Measurements from ENCODE around the gene RDH16. TPM values are rescaled to one million over a fixed set of nuclear protein-coding genes. Genes with fewer than 3 reads are reported as not detected.
"Not testable (repeated sequence)": the region's sequence is repeated elsewhere in the genome, so short reads cannot be mapped to it uniquely, and the experiment has no call there.

Gene RDH16
- total RNA-seq, 1 donor, result 0.42 TPM

GRCh38 chr12:56978397-56979138, 21.2 kb upstream of the RDH16 start:
- H3K27me3 ChIP-seq (ENCODE audit: insufficient read depth, low read length), result no peaks in the 10 kb centered on the region
- H3K4me1 ChIP-seq (ENCODE audit: insufficient read depth, low read length), result no peaks in the 10 kb centered on the region
- H3K9me3 ChIP-seq (ENCODE audit: low read depth, low read length), result no peaks in the 10 kb centered on the region
- no peak overlapping the region for H3K4me3 ChIP-seq (ENCODE audit: low read length)

DNA sequence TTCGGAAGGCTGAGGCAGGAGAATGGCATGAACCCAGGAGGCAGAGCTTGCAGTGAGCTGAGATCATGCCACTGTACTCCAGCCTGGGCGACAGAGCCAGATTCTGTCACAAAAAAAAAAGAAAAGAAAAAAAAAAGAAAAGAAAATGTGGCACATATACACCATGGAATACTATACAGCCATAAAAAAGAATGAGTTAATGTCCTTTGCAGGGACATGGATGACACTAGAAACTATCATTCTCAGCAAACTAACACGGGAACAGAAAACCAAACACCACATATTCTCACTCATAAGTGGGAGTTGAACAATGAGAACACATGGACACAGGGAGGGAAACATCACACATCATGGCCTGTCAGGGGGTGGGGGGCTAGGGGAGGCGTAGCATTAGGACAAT, 20.0 kb upstream of the RDH16 start:
- not testable (repeated sequence) for H3K4me3 ChIP-seq (ENCODE audit: low read length); H3K27me3 ChIP-seq (ENCODE audit: insufficient read depth, low read length); H3K4me1 ChIP-seq (ENCODE audit: insufficient read depth, low read length); H3K9me3 ChIP-seq (ENCODE audit: low read depth, low read length)

- not testable (repeated sequence) for H3K27me3 ChIP-seq (ENCODE audit: insufficient read depth, low read length); H3K9me3 ChIP-seq (ENCODE audit: low read depth, low read length); H3K4me1 ChIP-seq (ENCODE audit: insufficient read depth, low read length); H3K4me3 ChIP-seq (ENCODE audit: low read length)
Observed at GRCh38 chr12:56974224-56974623, 16.8 kb upstream of the RDH16 start.

DNA sequence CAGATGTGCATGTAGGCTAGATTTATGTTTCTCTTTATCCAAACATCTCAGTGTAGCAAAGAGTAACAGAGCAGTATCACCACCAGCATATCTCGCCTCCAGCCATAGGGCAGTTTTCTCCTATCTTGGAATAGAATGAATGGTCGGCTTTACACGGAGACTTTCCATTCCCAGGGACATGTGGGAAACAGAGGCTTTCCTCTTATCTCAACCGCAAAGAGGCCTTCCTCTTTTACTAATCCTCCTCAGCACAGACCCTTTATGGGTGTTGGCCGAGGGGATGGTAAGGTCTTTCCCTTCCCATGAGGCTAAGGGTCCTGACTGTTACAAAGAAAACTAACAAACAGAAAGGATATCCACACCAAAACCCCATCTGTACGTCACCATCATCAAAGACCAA, 11.5 kb upstream of the RDH16 start:
- H3K4me1 ChIP-seq (ENCODE audit: insufficient read depth, low read length); H3K27me3 ChIP-seq (ENCODE audit: insufficient read depth, low read length); H3K4me3 ChIP-seq (ENCODE audit: low read length); H3K9me3 ChIP-seq (ENCODE audit: low read depth, low read length): not testable (repeated sequence)

DNA sequence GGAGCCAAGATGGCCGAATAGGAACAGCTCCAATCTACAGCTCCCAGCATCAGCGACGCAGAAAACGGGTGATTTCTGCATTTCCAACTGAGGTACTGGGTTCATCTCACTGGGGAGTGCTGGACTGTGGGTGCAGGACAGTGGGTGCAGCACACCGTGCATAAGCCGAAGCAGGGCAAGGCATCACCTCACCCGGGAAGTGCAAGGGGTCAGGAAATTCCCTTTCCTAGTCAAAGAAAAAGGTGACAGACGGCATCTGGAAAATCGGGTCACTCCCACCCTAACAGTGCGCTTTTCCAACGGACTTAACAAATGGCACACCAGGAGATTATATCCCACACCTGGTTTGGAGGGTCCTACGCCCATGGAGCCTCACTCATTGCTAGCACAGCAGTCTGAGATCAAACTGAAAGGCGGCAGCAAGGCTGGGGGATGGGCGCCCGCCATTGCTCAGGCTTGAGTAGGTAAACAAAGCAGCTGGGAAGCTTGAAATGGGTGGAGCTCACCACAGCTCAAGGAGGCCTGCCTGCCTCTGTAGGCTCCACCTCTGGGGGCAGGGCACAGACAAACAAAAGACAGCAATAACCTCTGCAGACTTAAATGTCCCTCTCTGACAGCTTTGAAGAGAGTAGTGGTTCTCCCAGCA, 8.7 kb upstream of the RDH16 start:
- not testable (repeated sequence) for H3K27me3 ChIP-seq (ENCODE audit: insufficient read depth, low read length); H3K9me3 ChIP-seq (ENCODE audit: low read depth, low read length); H3K4me1 ChIP-seq (ENCODE audit: insufficient read depth, low read length); H3K4me3 ChIP-seq (ENCODE audit: low read length)

GRCh38 chr12:56965124-56965523, 7.7 kb upstream of the RDH16 start:
- H3K27me3 ChIP-seq (ENCODE audit: insufficient read depth, low read length); H3K9me3 ChIP-seq (ENCODE audit: low read depth, low read length); H3K4me1 ChIP-seq (ENCODE audit: insufficient read depth, low read length); H3K4me3 ChIP-seq (ENCODE audit: low read length): not testable (repeated sequence)

DNA sequence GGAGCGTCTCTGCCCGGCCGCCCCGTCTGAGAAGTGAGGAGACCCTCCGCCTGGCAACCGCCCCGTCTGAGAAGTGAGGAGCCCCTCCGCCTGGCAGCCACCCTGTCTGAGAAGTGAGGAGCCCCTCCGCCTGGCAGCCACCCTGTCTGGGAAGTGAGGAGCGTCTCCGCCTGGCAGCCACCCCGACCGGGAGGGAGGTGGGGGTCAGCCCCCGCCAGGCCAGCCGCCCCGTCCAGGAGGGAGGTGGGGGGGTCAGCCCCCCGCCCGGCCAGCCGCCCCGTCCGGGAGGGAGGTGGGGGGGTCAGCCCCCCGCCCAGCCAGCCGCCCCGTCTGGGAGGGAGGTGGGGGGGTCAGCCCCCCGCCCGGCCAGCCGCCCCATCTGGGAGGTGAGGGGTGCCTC, 6.1 kb upstream of the RDH16 start:
- not testable (repeated sequence) for H3K9me3 ChIP-seq (ENCODE audit: low read depth, low read length); H3K4me1 ChIP-seq (ENCODE audit: insufficient read depth, low read length); H3K4me3 ChIP-seq (ENCODE audit: low read length); H3K27me3 ChIP-seq (ENCODE audit: insufficient read depth, low read length)

DNA sequence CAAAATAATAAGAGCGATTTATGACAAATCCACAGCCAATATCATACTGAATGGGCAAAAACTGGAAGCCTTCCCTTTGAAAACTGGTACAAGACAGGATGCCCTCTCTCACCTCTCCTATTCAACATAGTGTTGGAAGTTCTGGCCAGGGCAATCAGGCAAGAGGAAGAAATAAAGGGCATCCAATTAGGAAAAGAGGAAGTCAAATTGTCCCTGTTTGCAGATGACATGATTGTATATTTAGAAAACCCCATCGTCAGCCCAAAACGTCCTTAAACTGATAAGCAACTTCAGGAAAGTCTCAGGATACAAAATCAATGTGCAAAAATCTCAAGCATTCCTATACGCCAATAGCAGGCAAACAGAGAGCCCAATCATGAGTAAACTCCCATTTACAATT, 4.8 kb upstream of the RDH16 start:
- H3K4me1 ChIP-seq (ENCODE audit: insufficient read depth, low read length); H3K27me3 ChIP-seq (ENCODE audit: insufficient read depth, low read length); H3K4me3 ChIP-seq (ENCODE audit: low read length); H3K9me3 ChIP-seq (ENCODE audit: low read depth, low read length): not testable (repeated sequence)

GRCh38 chr12:56958422-56958821, 1.0 kb upstream of the RDH16 start:
- no peak overlapping the region for H3K4me3 ChIP-seq (ENCODE audit: low read length)
- H3K4me1 ChIP-seq (ENCODE audit: insufficient read depth, low read length), result peaks cover 5% of the 10 kb centered on the region
- no peaks in the 10 kb centered on the region for H3K9me3 ChIP-seq (ENCODE audit: low read depth, low read length)
- no peaks in the 10 kb centered on the region for H3K27me3 ChIP-seq (ENCODE audit: insufficient read depth, low read length)

GRCh38 chr12:56955631-56956256, 1.7 kb downstream of the RDH16 start:
- Histone ChIP-seq H3K9me3 (ENCODE audit: low read depth, low read length) (no peaks in the 10 kb centered on the region), H3K4me3 (ENCODE audit: low read length) (no peak overlapping the region), H3K27me3 (ENCODE audit: insufficient read depth, low read length) (no peaks in the 10 kb centered on the region), H3K4me1 (ENCODE audit: insufficient read depth, low read length) (peaks cover 5% of the 10 kb centered on the region)

GRCh38 chr12:56954958-56955355, 2.5 kb downstream of the RDH16 start:
- Histone ChIP-seq H3K27me3 (ENCODE audit: insufficient read depth, low read length) (no peaks in the 10 kb centered on the region), H3K4me1 (ENCODE audit: insufficient read depth, low read length) (peaks cover 5% of the 10 kb centered on the region), H3K4me3 (ENCODE audit: low read length) (no peak overlapping the region), H3K9me3 (ENCODE audit: low read depth, low read length) (no peaks in the 10 kb centered on the region)

- no peak overlapping the region for H3K4me3 ChIP-seq (ENCODE audit: low read length)
- no peaks in the 10 kb centered on the region for H3K9me3 ChIP-seq (ENCODE audit: low read depth, low read length)
- H3K27me3 ChIP-seq (ENCODE audit: insufficient read depth, low read length), result no peaks in the 10 kb centered on the region
- H3K4me1 ChIP-seq (ENCODE audit: insufficient read depth, low read length), result peaks cover 5% of the 10 kb centered on the region
Observed at GRCh38 chr12:56954057-56954957, 3.1 kb downstream of the RDH16 start.

- H3K4me3 ChIP-seq (ENCODE audit: low read length), result no peak overlapping the region
- peaks cover 5% of the 10 kb centered on the region for H3K4me1 ChIP-seq (ENCODE audit: insufficient read depth, low read length)
- no peaks in the 10 kb centered on the region for H3K9me3 ChIP-seq (ENCODE audit: low read depth, low read length)
- no peaks in the 10 kb centered on the region for H3K27me3 ChIP-seq (ENCODE audit: insufficient read depth, low read length)
Observed at GRCh38 chr12:56953314-56953713, 4.1 kb downstream of the RDH16 start.

DNA sequence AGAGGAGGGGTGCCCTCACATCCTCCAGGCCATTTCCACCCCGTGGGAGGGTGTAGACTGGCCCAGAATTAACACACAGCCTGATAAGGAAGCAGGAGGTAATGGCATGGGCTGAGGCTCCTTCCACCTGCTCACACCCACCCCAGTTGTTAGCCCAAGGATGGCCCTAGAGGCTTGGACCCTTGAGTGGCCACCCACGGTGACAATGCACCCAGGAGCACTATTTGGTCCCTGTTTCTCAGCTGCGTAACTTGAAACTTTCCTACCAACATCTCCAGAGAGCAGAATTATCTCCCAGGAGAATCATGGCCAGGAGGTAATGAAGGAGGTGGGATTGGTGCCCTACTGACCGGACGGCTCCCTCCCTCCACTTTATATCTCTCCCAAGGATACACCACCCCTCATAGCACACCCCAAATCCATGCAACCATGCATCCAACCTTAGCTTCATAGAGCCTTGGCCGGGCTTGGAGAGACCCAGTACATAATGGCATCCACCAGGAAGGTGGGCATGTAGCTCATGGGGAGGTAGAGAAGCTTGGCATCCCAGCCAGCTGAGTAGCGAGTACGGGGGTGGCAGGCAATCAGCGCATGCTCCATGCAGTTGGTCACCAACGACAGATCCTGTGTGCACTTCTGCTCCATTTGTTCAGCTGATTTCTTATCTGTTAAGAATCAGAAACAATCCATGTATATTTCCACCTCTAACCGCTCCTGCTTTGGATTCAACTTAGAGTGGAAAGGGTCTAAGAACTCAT, 5.6 kb downstream of the RDH16 start:
- Histone ChIP-seq H3K4me1 (ENCODE audit: insufficient read depth, low read length) (peaks cover 5% of the 10 kb centered on the region), H3K9me3 (ENCODE audit: low read depth, low read length) (no peaks in the 10 kb centered on the region), H3K27me3 (ENCODE audit: insufficient read depth, low read length) (no peaks in the 10 kb centered on the region)

More for the DNA sequence above, 5.6 kb downstream of the RDH16 start:
- no peak overlapping the region for H3K4me3 ChIP-seq (ENCODE audit: low read length)

All from mononuclear cell (primary cell).